GM23248 (cell line): ENCODE results near the gene ODC1.

Experiments used
- EZH2 ChIP-seq: fragments of 200-600 bp; sonication (generic); IDR thresholded peaks from 2 replicates; pipeline ENCODE4 v1.6.1; 2018; ENCODE audit warnings: antibody characterized with exemption, mild to moderate bottlenecking; ENCODE audit not compliant: insufficient read depth, poor library complexity, severe bottlenecking
- EZH2phosphoT487 ChIP-seq: fragments of 200-600 bp; sonication (generic); IDR thresholded peaks from 2 replicates; pipeline ENCODE4 v1.6.1; 2018; ENCODE audit warnings: antibody characterized with exemption, moderate library complexity, mild to moderate bottlenecking, low read depth; ENCODE audit not compliant: insufficient read depth

DNA sequence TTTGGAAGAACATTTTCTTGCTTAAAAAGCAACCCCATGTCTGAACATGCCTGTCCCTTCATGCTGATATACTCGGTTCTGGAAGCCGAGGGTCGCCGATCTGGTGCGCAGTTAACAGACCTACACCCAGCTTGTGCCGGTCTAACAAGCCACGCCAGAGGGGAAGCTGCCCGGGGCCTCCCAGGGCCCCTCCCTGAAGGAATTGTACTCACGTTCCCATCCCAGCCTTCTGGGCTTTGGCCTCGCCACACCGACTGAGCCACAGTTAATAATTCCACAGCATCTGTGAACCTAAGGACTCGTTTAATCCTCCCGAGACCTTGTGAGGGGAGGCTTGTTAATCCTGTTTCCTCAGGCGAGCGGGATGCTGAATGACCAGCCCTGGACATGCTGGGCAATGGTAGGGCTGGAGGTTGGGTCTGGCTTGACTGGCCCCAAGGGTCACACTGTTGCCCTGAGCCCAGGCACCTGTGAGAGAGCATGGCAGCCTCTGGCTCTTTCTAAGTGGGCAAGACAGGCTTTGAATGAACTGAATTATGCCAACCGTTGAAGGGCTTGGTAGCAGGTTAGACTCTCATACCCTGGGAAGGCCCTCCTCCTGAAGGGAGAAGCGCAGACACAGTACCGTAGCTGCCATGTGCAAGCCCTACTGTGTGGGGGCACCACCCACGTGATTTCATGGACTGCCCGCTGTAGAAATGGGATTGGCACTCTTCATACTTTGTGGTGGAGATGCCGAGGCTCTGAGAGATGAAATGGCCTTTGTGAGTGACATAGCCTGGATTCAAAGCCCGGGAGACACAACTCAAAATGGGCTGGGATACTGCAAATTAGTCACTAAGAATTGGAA lies 27.9 kb upstream of the ODC1 start:
- TF ChIP-seq EZH2 = no peak
- TF ChIP-seq EZH2phosphoT487 = no peak
